SK-N-SH (cell line): ENCODE data around the gene TMED1. TPM values are rescaled to one million over a fixed set of nuclear protein-coding genes. Genes with fewer than 3 reads are reported as not detected.

Source experiments
- CTCF ChIA-PET: fragments of 300-600, 350-600 bp; formaldehyde crosslinking; extraction: SDS; loops from one replicate; lab custom pipeline; 2021; lab: Yijun Ruan, JAX
- POLR2A ChIA-PET: fragments of 350-600 bp; sonication (Branson Sonifier 250); formaldehyde crosslinking; extraction: SDS; loops from one replicate; lab custom pipeline; 2020; ENCODE audit warnings: antibody characterized with exemption, inconsistent platforms; lab: Yijun Ruan, JAX
- DNase-seq: peaks from one replicate; pipeline ENCODE4 v3.0.0; 2012
- H2AFZ ChIP-seq: fragments of 200-600 bp; sonication (generic); 2 replicates; pipeline ENCODE4 v1.8.1; 2016; ENCODE audit warnings: antibody characterized with exemption, mild to moderate bottlenecking, low read depth
- H3F3A ChIP-seq: fragments of 200-600 bp; sonication (generic); replicated peaks from 2 replicates; pipeline ENCODE3; 2016; ENCODE audit warnings: antibody characterized with exemption, mild to moderate bottlenecking; ENCODE audit not compliant: insufficient read depth
- H3K27ac ChIP-seq, 2 experiments: fragments of 200-500 bp in 1 of 2; fragments of 200-600 bp in 1 of 2; sonication (Bioruptor generic) in 1 of 2; sonication (generic), shearing (Covaris generic) in 1 of 2; 2 replicates each; pipeline versions ENCODE4 v1.5.1 to v1.6.1; 2014 to 2016; ENCODE audit warnings: low read depth in 2 of 2, inconsistent platforms in 1 of 2, low read length in 1 of 2, mild to moderate bottlenecking in 1 of 2, mixed read lengths in 1 of 2
- H3K27me3 ChIP-seq: fragments of 200-600 bp; sonication (generic), shearing (Covaris generic); 2 replicates; pipeline ENCODE4 v1.6.1; 2016; ENCODE audit warnings: mixed run types; ENCODE audit not compliant: insufficient read depth
- H3K36me3 ChIP-seq, 2 experiments: fragments of 200-500 bp in 1 of 2; fragments of 200-600 bp in 1 of 2; sonication (Bioruptor generic) in 1 of 2; sonication (generic) in 1 of 2; replicated peaks in 1 of 2; 2 replicates each; pipeline versions ENCODE3 to v1.5.1; 2014 to 2016; ENCODE audit warnings: low read length in 1 of 2, mild to moderate bottlenecking in 1 of 2; ENCODE audit not compliant: insufficient read depth in 2 of 2, control insufficient read depth in 1 of 2
- H3K4me1 ChIP-seq, 2 experiments: fragments of 200-500 bp in 1 of 2; fragments of 200-600 bp in 1 of 2; sonication (Bioruptor generic) in 1 of 2; sonication (generic), shearing (Covaris generic) in 1 of 2; 2 replicates each; pipeline versions ENCODE4 v1.5.1 to v1.6.1; 2014 to 2016; ENCODE audit warnings: low read depth in 1 of 2, low read length in 1 of 2, mixed run types in 1 of 2; ENCODE audit not compliant: insufficient read depth in 2 of 2, control insufficient read depth in 1 of 2
- H3K4me2 ChIP-seq: fragments of 200-600 bp; sonication (generic), shearing (Covaris generic); 2 replicates; pipeline ENCODE4 v1.6.1; 2017; ENCODE audit warnings: mixed run types
- H3K4me3 ChIP-seq, 2 experiments: fragments of 200-500 bp in 1 of 2; fragments of 200-600 bp in 1 of 2; sonication (Bioruptor generic) in 1 of 2; sonication (generic), shearing (Covaris generic) in 1 of 2; 2 replicates each; pipeline versions ENCODE4 v1.5.1 to v1.8.1; 2014 to 2016; ENCODE audit warnings: low read depth in 2 of 2, inconsistent platforms in 1 of 2, low read length in 1 of 2, mild to moderate bottlenecking in 1 of 2, mixed read lengths in 1 of 2, moderate library complexity in 1 of 2
- H3K79me2 ChIP-seq: fragments of 200-600 bp; sonication (generic); 2 replicates; pipeline ENCODE4 v1.8.1; 2017; ENCODE audit warnings: mild to moderate bottlenecking; ENCODE audit not compliant: insufficient read depth
- H3K9ac ChIP-seq: fragments of 200-600 bp; sonication (generic); 2 replicates; pipeline ENCODE4 v1.6.1; 2017; ENCODE audit warnings: mixed run types
- H3K9me2 ChIP-seq: fragments of 200-600 bp; sonication (generic); 2 replicates; pipeline ENCODE4 v1.6.1; 2017; ENCODE audit warnings: mixed run types
- H3K9me3 ChIP-seq: fragments of 200-600 bp; sonication (generic); 2 replicates; pipeline ENCODE4 v1.6.1; 2017; ENCODE audit warnings: mixed run types, mild to moderate bottlenecking, moderate library complexity
- H4K20me1 ChIP-seq: fragments of 200-600 bp; sonication (generic); 2 replicates; pipeline ENCODE4 v1.6.1; 2017; ENCODE audit warnings: mild to moderate bottlenecking, mixed run types; ENCODE audit not compliant: insufficient read depth
- CTCF ChIP-seq: fragments of 200-600 bp; sonication (generic); IDR thresholded peaks from 2 replicates; pipeline ENCODE4 v1.6.1; 2017; ENCODE audit warnings: antibody characterized with exemption, mild to moderate bottlenecking, moderate library complexity
- EP300 ChIP-seq, 2 experiments: IDR thresholded peaks; 2 replicates each; pipeline versions ENCODE4 v1.4.0 to v1.6.1; 2012; ENCODE audit warnings: borderline replicate concordance in 1 of 2, low read depth in 1 of 2, low read length in 1 of 2
- EZH2phosphoT487 ChIP-seq: fragments of 200-600 bp; sonication (generic); IDR thresholded peaks from 2 replicates; pipeline ENCODE4 v1.6.1; 2017; ENCODE audit warnings: low read depth, mixed run types, mild to moderate bottlenecking, antibody characterized with exemption, moderate library complexity, borderline replicate concordance
- FOSL2 ChIP-seq: IDR thresholded peaks from 2 replicates; pipeline ENCODE4 v1.4.0; 2012; ENCODE audit warnings: low read depth, mild to moderate bottlenecking, moderate library complexity, borderline replicate concordance
- GABPA ChIP-seq: IDR thresholded peaks from 2 replicates; pipeline ENCODE4 v1.4.0; 2012; ENCODE audit warnings: low read depth, mild to moderate bottlenecking
- GATA2 ChIP-seq: sonication (generic); formaldehyde crosslinking; IDR thresholded peaks from 2 replicates; pipeline ENCODE4 v1.5.0; 2020; ENCODE audit warnings: mild to moderate bottlenecking, missing genetic modification reagents
- MAX ChIP-seq: IDR thresholded peaks from 2 replicates; pipeline ENCODE4 v1.4.0; 2012; ENCODE audit warnings: low read depth
- MEF2A ChIP-seq: IDR thresholded peaks from 2 replicates; pipeline ENCODE4 v1.4.0; 2012; ENCODE audit warnings: low read depth, borderline replicate concordance
- MXI1 ChIP-seq: IDR thresholded peaks from 2 replicates; pipeline ENCODE4 v1.6.1; 2012; ENCODE audit warnings: mild to moderate bottlenecking, low read depth, low read length, improper control_type of control experiment
- NRF1 ChIP-seq: IDR thresholded peaks from 2 replicates; pipeline ENCODE4 v1.6.1; 2012; ENCODE audit warnings: low read depth, mild to moderate bottlenecking, low read length
- PBX3 ChIP-seq: IDR thresholded peaks from 2 replicates; pipeline ENCODE4; 2012
- REST ChIP-seq: IDR thresholded peaks from 2 replicates; pipeline ENCODE4 v1.6.1; 2012; ENCODE audit warnings: mild to moderate bottlenecking, low read depth, low read length, moderate library complexity
- RXRA ChIP-seq: IDR thresholded peaks from 2 replicates; pipeline ENCODE4 v1.4.0; 2012; ENCODE audit warnings: low read depth, mild to moderate bottlenecking, borderline replicate concordance
- SMC3 ChIP-seq: IDR thresholded peaks from 2 replicates; pipeline ENCODE4 v1.6.1; 2012; ENCODE audit warnings: low read depth, low read length, improper control_type of control experiment
- TAF1 ChIP-seq: IDR thresholded peaks from 2 replicates; pipeline ENCODE4 v1.6.1; 2012; ENCODE audit warnings: low read depth, mild to moderate bottlenecking, low read length, moderate library complexity, borderline replicate concordance
- WGBS: methylation state at CpG from one replicate; pipeline ENCODE4 v1.1.6; 2017; ENCODE audit warnings: low lambda C conversion rate; 5-methylcytosine and 5-hydroxymethylcytosine counted together
- polyA plus RNA-seq, 3 experiments: library from polyadenylated mRNA; depleted of rRNA; stranded (reverse); fragments of >200 nt; gene quantifications; 2 replicates each; pipeline ENCODE4 v1.2.3, GENCODE V29; 2012

The TMED1 gene
- polyA plus RNA-seq, 1 of the 3 experiments (the other 2 are of a cell fraction) = 92.4 TPM

- Histone ChIP-seq H3F3A (peaks cover 7% of the 10 kb centered on the region), H3K4me2 (no peak overlapping the region)
- TF ChIP-seq EP300 (IDR thresholded peaks at IDR 0.05; ENCODE audit: borderline replicate concordance in 1 of 2, low read depth in 1 of 2, low read length in 1 of 2) (no peak), SMC3 (no peak), EZH2phosphoT487 (no peak), MXI1 (no peak), GABPA (no peak), FOSL2 (no peak), TAF1 (no peak), PBX3 (no peak)
Measured at GRCh38 chr19:10805758-10806247, 30.2 kb downstream of the TMED1 start.

GRCh38 chr19:10805065-10805757, 30.8 kb downstream of the TMED1 start:
- CTCF ChIA-PET = no interaction called here
- TF ChIP-seq FOSL2 = no peak
- no peak for TF ChIP-seq REST
- TF ChIP-seq NRF1 = no peak
- no peak for TF ChIP-seq MEF2A
- no peak for TF ChIP-seq EP300 (IDR thresholded peaks at IDR 0.05; ENCODE audit: borderline replicate concordance in 1 of 2, low read depth in 1 of 2, low read length in 1 of 2)
- no peak for TF ChIP-seq MAX
- TF ChIP-seq CTCF = no peak
- TF ChIP-seq RXRA = no peak
- no peak for TF ChIP-seq GATA2 (CRISPR knock-in tag)
- H3K79me2 ChIP-seq = no peaks in the 10 kb centered on the region
- H3F3A ChIP-seq = peaks cover 7% of the 10 kb centered on the region
- no peak for DNase-seq
- H3K9me2 ChIP-seq = no peaks in the 10 kb centered on the region
- H3K9ac ChIP-seq = no peak overlapping the region
- H3K27ac ChIP-seq = no peak overlapping the region
- H3K4me3 ChIP-seq = no peak overlapping the region
- H4K20me1 ChIP-seq = no peaks in the 10 kb centered on the region
- H3K4me1 ChIP-seq = peaks cover 0 to 3% of the 10 kb centered on the region in 2 experiments; a peak in 1 of 4 replicates
- POLR2A ChIA-PET = no interaction called here
- H3K4me2 ChIP-seq = no peak overlapping the region
- no peaks in the 10 kb centered on the region for H3K27me3 ChIP-seq
- H3K9me3 ChIP-seq = no peaks in the 10 kb centered on the region
- WGBS = 89% methylated on average over 10 of the region's 11 CpGs
- no peak overlapping the region for H2AFZ ChIP-seq
- peaks cover 19 to 39% of the 10 kb centered on the region in 2 experiments for H3K36me3 ChIP-seq

More at GRCh38 chr19:10805758-10806247, 30.2 kb downstream of the TMED1 start:
- no peak overlapping the region for H2AFZ ChIP-seq
- WGBS = 92% methylated on average over 9 of the region's 11 CpGs
- ChIA-PET CTCF (no interaction called here), POLR2A (no interaction called here)
- no peaks in the 10 kb centered on the region for H3K9me3 ChIP-seq
- peaks cover 16 to 37% of the 10 kb centered on the region in 2 experiments for H3K36me3 ChIP-seq
- peak; percentile 33 for DNase-seq
- no peaks in the 10 kb centered on the region for H3K79me2 ChIP-seq
- H3K27me3 ChIP-seq = no peaks in the 10 kb centered on the region
- peaks cover 0 to 9% of the 10 kb centered on the region in 2 experiments; a peak in 1 of 4 replicates for H3K4me1 ChIP-seq
- H4K20me1 ChIP-seq = no peaks in the 10 kb centered on the region
- no peaks in the 10 kb centered on the region for H3K9me2 ChIP-seq
- no peak overlapping the region for H3K9ac ChIP-seq
- H3K27ac ChIP-seq = no peak overlapping the region
- no peak overlapping the region for H3K4me3 ChIP-seq
